Body of pancreas (tissue), 4 donors: ENCODE results near the gene GDF3. TPM values are rescaled to one million over a fixed set of nuclear protein-coding genes. Genes with fewer than 3 reads are reported as not detected.
"Not testable (repeated sequence)": the region's sequence is repeated elsewhere in the genome, so short reads cannot be mapped to it uniquely, and the experiment has no call there.

Experiments used
- ATAC-seq: fragments of 150-250 bp; one replicate; pipeline ENCODE4 v1.9.1; 2016
- DNase-seq, 4 donors: peaks; one replicate each; pipeline ENCODE4 v3.0.0-alpha.2; 2019
- H3K27ac ChIP-seq, 4 donors: fragments of 200-600 bp; sonication (generic); 1 replicate in 3 of 4; 2 replicates in 1 of 4; pipeline versions ENCODE4 v1.5.1 to v1.6.1; 2016 to 2019; ENCODE audit warnings: mild to moderate bottlenecking in 1 of 4, mixed read lengths in 1 of 4, moderate library complexity in 1 of 4
- H3K27me3 ChIP-seq, 2 donors: fragments of 200-600 bp; sonication (generic); one replicate each; pipeline ENCODE4 v1.6.0; 2016; ENCODE audit warnings: mild to moderate bottlenecking in 1 of 2
- H3K36me3 ChIP-seq, 2 donors: fragments of 200-600 bp; sonication (generic); replicated peaks in 1 of 2; 2 replicates each; pipeline ENCODE4 v1.5.1; 2016; ENCODE audit warnings: low read depth in 2 of 2; ENCODE audit not compliant: insufficient read depth in 1 of 2
- H3K4me1 ChIP-seq: fragments of 200-600 bp; sonication (generic); one replicate; pipeline ENCODE4 v1.6.0; 2016
- H3K4me3 ChIP-seq, 2 donors: fragments of 200-600 bp; sonication (generic); 1 replicate in 1 of 2; 2 replicates in 1 of 2; pipeline ENCODE4 v1.5.1; 2016 to 2019
- H3K9me3 ChIP-seq, 3 donors: fragments of 200-600 bp; sonication (generic); 1 replicate in 2 of 3; 2 replicates in 1 of 3; pipeline ENCODE4 v1.5.1; 2016
- CTCF ChIP-seq, 7 experiments: fragments of 450-650 bp in 4 of 7; fragments of 200-600 bp in 3 of 7; sonication (generic) in 3 of 7; IDR thresholded peaks; one replicate each; pipeline ENCODE4 v1.5.1; 2016 to 2019; ENCODE audit warnings: antibody characterized with exemption in 7 of 7
- POLR2A ChIP-seq, 3 donors: fragments of 450-650 bp; IDR thresholded peaks; one replicate each; pipeline ENCODE4 v1.6.1; 2016; ENCODE audit warnings: antibody characterized with exemption in 3 of 3, mild to moderate bottlenecking in 2 of 3
- WGBS, 2 donors: methylation state at CpG; one replicate each; pipeline ENCODE4 v1.1.5; 2017; 5-methylcytosine and 5-hydroxymethylcytosine counted together
- intact Hi-C: fragments of 100-400 bp; cut with DNase I; formaldehyde crosslinking; loops from one replicate; pipeline ENCODE4 v1.15.1; 2023
- total RNA-seq, 2 donors: library from RNA; depleted of rRNA; stranded (reverse); fragments of >200 nt; gene quantifications; one replicate each; pipeline ENCODE4 v1.1.0, GENCODE V29; 2016

GDF3 gene
- not detected for total RNA-seq

DNA sequence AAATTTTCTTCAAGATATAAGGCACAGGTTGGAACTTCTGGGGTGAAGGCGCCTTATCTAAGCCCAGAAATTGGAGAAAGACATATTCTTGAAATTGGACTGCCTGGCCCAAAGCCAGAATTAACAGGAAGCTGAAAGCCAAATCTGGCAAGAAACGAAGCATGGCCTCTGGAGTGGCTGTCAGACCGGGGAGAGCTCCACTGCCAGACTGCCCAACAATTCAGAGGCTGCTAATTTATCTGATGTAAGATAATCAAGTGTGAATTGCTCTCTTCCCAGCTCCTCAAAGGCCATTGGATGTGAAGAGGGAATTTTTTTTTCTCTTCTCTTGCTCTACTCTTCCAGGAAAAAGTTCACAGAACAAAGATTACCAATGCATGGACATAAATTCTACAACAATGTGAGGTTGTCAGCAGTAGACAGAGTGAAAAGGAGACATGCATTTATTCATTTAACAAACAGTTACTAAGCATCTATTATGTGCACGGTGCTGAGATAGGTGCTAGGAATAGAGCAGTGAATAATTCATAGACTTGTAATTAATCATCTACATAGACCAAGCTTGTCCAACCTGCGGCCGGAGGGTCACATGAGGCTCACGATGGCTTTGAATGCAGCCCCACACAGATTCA is at the start of gene GDF3:
Gene GDF3 (minus strand): TSS at position 210 of the 632 bp plus-strand sequence. CDS start 47 bp downstream, at position 163.
- Histone ChIP-seq H3K4me1 (no peaks in the 10 kb centered on the region), H3K27ac (no peak within 1 kb of the TSS), H3K4me3 (no peak within 1 kb of the TSS), H3K9me3 (no peaks in the 10 kb centered on the region), H3K27me3 (no peaks in the 10 kb centered on the region), H3K36me3 (no peaks in the 10 kb centered on the region)
- intact Hi-C loops = no loop called here
- no peak for ATAC-seq
- WGBS, 2 donors = 30 to 31% methylated on average over 7 of the region's 7 CpGs
- DNase-seq = peak; percentile 9 to 28 (median 18)
- no peak for TF ChIP-seq CTCF (IDR thresholded peaks at IDR 0.05)
- TF ChIP-seq POLR2A (IDR thresholded peaks at IDR 0.05) = no peak

DNA sequence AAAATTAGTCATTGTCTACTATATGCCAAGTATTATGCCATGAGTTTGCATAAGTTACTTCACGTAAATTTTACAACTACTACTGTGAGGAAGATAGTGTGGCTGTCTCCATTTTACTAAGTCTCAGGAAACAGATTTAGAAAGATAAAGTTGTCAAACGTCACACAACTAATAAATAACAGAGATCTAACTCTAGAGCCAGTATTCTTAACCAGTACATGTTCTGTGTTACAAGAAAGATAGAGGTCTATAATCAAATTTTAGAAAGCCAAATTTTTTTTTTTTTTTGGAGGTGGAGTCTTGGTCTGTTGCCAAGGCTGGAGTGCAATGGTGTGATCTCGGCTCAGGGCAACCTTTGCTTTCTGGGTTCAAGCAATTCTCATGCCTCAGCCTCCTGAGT is 37.4 kb upstream of the GDF3 start:
- Histone ChIP-seq H3K27ac (no peak overlapping the region), H3K4me1 (no peaks in the 10 kb centered on the region), H3K36me3 (no peaks in the 10 kb centered on the region), H3K4me3 (no peak overlapping the region), H3K9me3 (no peaks in the 10 kb centered on the region), H3K27me3 (no peaks in the 10 kb centered on the region)
- no peak for ATAC-seq
- WGBS, 2 donors = 36 to 43% methylated on average over 3 of the region's 3 CpGs
- intact Hi-C loops = no loop called here
- no peak for TF ChIP-seq POLR2A (IDR thresholded peaks at IDR 0.05)
- TF ChIP-seq CTCF (IDR thresholded peaks at IDR 0.05) = no peak
- DNase-seq = no peak

DNA sequence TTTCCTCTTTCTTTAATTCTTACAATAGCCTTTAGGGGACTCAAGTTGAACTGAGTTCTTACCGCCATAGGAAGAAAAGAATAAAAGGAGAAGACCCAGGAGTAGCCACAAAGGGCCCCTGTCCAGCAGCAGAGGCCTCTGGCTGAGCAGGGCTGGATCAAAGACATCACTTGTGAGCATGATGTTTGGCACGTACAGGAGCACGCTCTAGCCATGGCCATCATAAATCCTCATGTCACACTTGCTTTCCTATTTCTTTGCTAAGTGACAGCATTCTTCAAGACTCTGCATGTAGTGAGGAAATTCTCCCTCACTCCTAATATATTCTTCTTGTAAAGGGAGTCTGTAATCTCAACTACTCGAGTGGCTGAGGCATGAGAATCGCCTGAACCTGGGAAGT is 35.9 kb upstream of the GDF3 start:
- no peak for DNase-seq
- no peaks in the 10 kb centered on the region for H3K36me3 ChIP-seq

GRCh38 chr12:7730984-7731383 is 35.4 kb upstream of the GDF3 start:
- H3K36me3 ChIP-seq, intact Hi-C loops, H3K27me3 ChIP-seq, ATAC-seq, DNase-seq, H3K9me3 ChIP-seq, H3K27ac ChIP-seq, H3K4me1 ChIP-seq, H3K4me3 ChIP-seq: not testable (repeated sequence)

More for the DNA sequence above, 35.9 kb upstream of the GDF3 start:
- H3K27me3 ChIP-seq = no peaks in the 10 kb centered on the region
- intact Hi-C loops = no loop called here
- no peak overlapping the region for H3K27ac ChIP-seq
- no peak for TF ChIP-seq CTCF (IDR thresholded peaks at IDR 0.05)
- no peaks in the 10 kb centered on the region for H3K4me1 ChIP-seq
- 52 to 55% methylated on average over 5 of the region's 5 CpGs for WGBS, 2 donors
- no peak overlapping the region for H3K4me3 ChIP-seq
- no peak for ATAC-seq
- H3K9me3 ChIP-seq = no peaks in the 10 kb centered on the region

DNA sequence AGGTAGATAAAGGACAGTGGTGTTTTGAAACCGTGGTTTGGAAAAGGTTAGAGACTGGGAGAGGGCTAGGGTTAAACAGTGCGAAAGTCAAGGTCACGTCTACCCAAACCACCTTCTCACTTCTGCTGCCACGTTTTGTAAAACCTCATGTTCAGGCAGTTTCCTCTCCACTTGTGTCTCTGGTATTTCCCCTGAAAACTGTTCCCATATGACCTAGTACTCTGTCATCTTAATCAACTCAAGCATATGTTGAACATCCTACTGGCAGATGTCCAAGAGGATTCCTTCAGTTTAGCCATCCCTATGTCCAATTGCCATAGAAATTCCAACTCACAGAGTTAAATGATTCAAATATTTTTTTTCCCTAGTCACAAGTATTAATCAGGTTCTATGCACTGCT is 34.2 kb upstream of the GDF3 start:
- Histone ChIP-seq H3K4me1 (no peaks in the 10 kb centered on the region), H3K27ac (no peak overlapping the region), H3K9me3 (no peaks in the 10 kb centered on the region), H3K27me3 (no peaks in the 10 kb centered on the region), H3K36me3 (no peaks in the 10 kb centered on the region), H3K4me3 (no peak overlapping the region)
- TF ChIP-seq CTCF (IDR thresholded peaks at IDR 0.05) (no peak), POLR2A (IDR thresholded peaks at IDR 0.05) (no peak)
- intact Hi-C loops = no loop called here
- 13 to 23% methylated on average over 4 of the region's 4 CpGs for WGBS, 2 donors
- no peak for DNase-seq
- no peak for ATAC-seq
